HEK293T (cell line): ENCODE measurements around the gene SPTBN5.

ENCODE experiments used
- ARNT ChIP-seq: fragments of 450-650 bp; IDR thresholded peaks from 2 replicates; pipeline ENCODE4 v1.6.1; 2017; ENCODE audit warnings: mild to moderate bottlenecking
- BHLHE40 ChIP-seq: fragments of 450-650 bp; IDR thresholded peaks from 2 replicates; pipeline ENCODE4 v1.6.1; 2016; ENCODE audit warnings: mild to moderate bottlenecking, moderate library complexity, borderline replicate concordance
- CTBP1 ChIP-seq: fragments of 450-650 bp; IDR thresholded peaks from 2 replicates; pipeline ENCODE4 v1.6.1; 2016; ENCODE audit warnings: borderline replicate concordance
- ELF4 ChIP-seq: fragments of 450-650 bp; IDR thresholded peaks from 2 replicates; pipeline ENCODE4 v1.6.1; 2017; ENCODE audit warnings: antibody characterized with exemption
- FOXA1 ChIP-seq: fragments of 450-650 bp; IDR thresholded peaks from 2 replicates; pipeline ENCODE4 v1.6.1; 2016; ENCODE audit warnings: mild to moderate bottlenecking
- FOXK2 ChIP-seq: fragments of 450-650 bp; IDR thresholded peaks from 2 replicates; pipeline ENCODE4 v1.6.1; 2016; ENCODE audit warnings: mild to moderate bottlenecking
- FOXM1 ChIP-seq: fragments of 450-650 bp; IDR thresholded peaks from 2 replicates; pipeline ENCODE4 v1.6.1; 2017; ENCODE audit warnings: mild to moderate bottlenecking, borderline replicate concordance
- L3MBTL2 ChIP-seq: fragments of 450-650 bp; conservative IDR thresholded peaks from 2 replicates; pipeline ENCODE4 v1.6.1; 2016; ENCODE audit warnings: mild to moderate bottlenecking
- LEF1 ChIP-seq: fragments of 450-650 bp; IDR thresholded peaks from 2 replicates; pipeline ENCODE4 v1.6.1; 2017; ENCODE audit warnings: mild to moderate bottlenecking, borderline replicate concordance
- NFRKB ChIP-seq: fragments of 450-650 bp; IDR thresholded peaks from 2 replicates; pipeline ENCODE4 v1.6.1; 2016; ENCODE audit warnings: mild to moderate bottlenecking, moderate library complexity
- PKNOX1 ChIP-seq: fragments of 450-650 bp; IDR thresholded peaks from 2 replicates; pipeline ENCODE4 v1.6.1; 2016
- SP1 ChIP-seq: fragments of 450-650 bp; IDR thresholded peaks from 2 replicates; pipeline ENCODE4 v1.6.1; 2017
- TARDBP ChIP-seq: fragments of 450-650 bp; IDR thresholded peaks from 2 replicates; pipeline ENCODE4 v1.6.1; 2016
- ZNF384 ChIP-seq: fragments of 450-650 bp; IDR thresholded peaks from 2 replicates; pipeline ENCODE4 v1.6.1; 2016

- TF ChIP-seq ARNT: no peak
- no peak for TF ChIP-seq SP1
- no peak for TF ChIP-seq NFRKB
- no peak for TF ChIP-seq CTBP1
- no peak for TF ChIP-seq BHLHE40
- no peak for TF ChIP-seq TARDBP
- no peak for TF ChIP-seq LEF1
- no peak for TF ChIP-seq ELF4
- no peak for TF ChIP-seq ZNF384
- TF ChIP-seq PKNOX1: no peak
- no peak for TF ChIP-seq FOXA1
- no peak for TF ChIP-seq FOXM1
- TF ChIP-seq FOXK2: no peak
- TF ChIP-seq L3MBTL2: no peak
Observed at GRCh38 chr15:41895957-41896356, 2.1 kb upstream of the SPTBN5 start.
